GM18868 (cell line): ENCODE results near the gene TMEM135.
"Not testable (repeated sequence)": the region's sequence is repeated elsewhere in the genome, so short reads cannot be mapped to it uniquely, and the experiment has no call there.

ENCODE experiments used
- ATAC-seq: cut with Tn5 transposase; IDR thresholded peaks from one replicate; pipeline ENCODE4 v1.9.1; 2021; ENCODE audit warnings: mild to moderate bottlenecking, moderate library complexity; ENCODE audit not compliant: unreplicated experiment

TMEM135 gene

GRCh38 chr11:87076260-87076783, 38.6 kb downstream of the TMEM135 start:
- no peak for ATAC-seq

- ATAC-seq: no peak
These were observed 39.2 kb downstream of the TMEM135 start for GRCh38 chr11:87076874-87077429.

GRCh38 chr11:87081358-87081757, 43.6 kb downstream of the TMEM135 start:
- ATAC-seq: peak; percentile 71

- no peak for ATAC-seq
These were observed 44.9 kb downstream of the TMEM135 start for GRCh38 chr11:87082590-87082989.

DNA sequence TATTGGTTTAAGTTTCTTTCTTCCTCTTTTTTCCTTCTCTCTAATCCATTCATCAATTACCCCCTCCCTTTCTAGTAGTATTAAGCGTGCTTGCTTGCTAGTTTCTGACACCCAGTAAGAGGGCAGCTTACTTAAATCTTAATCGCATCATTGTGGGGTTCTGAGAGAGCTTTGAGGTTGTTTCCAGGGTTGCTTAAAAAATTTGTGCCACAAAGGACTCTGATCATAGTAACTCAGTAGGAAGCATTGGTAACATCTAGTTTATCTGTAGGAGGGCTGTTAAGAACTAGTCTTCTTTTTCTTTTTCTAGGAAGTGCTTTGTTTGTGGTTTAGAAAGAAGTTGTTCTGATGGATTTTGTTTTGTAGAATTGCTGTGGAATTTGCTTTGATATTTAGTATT, 45.3 kb downstream of the TMEM135 start:
- no peak for ATAC-seq

GRCh38 chr11:87092159-87092558, 54.4 kb downstream of the TMEM135 start:
- ATAC-seq: no peak

DNA sequence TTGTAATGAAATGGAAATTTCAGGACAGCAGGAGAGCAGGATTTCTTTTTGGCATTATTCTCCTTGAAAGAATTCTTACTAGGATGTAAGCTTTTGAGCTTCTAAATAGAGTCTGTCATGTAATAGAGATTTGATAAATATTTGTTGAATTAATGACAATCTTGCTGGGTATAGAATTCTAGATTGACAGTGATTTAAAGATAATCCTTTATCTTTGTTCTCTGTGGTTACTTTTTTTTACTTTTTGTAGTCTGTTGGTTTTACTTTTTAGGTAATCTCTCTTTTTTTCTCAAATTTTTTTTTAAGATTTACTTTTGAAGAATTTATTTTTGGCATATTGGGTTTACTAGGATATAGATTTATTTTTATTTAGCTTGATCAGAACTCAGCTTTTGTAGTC, 54.8 kb downstream of the TMEM135 start:
- ATAC-seq: no peak

DNA sequence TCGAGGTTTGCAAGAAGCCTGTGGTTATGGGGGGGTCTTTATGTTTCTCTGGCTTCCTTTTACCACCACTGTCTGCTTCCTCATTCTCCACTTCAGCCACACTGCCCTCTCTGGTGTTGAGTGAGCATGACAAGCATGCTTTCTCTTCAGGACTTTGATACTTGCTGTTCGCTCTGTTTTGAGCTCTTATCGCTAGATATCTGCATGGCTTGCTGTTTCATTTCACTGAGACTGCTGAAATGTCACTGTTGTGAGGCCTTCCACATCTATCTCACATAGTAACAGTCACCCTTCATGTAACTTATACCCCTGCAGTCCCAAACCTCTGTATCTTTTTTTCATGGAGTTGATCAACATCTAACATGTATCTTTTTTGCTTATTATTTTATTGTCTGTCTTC, 59.8 kb downstream of the TMEM135 start:
- peak; percentile 97 for ATAC-seq

GRCh38 chr11:87101956-87102580, 64.3 kb downstream of the TMEM135 start:
- ATAC-seq: no peak

DNA sequence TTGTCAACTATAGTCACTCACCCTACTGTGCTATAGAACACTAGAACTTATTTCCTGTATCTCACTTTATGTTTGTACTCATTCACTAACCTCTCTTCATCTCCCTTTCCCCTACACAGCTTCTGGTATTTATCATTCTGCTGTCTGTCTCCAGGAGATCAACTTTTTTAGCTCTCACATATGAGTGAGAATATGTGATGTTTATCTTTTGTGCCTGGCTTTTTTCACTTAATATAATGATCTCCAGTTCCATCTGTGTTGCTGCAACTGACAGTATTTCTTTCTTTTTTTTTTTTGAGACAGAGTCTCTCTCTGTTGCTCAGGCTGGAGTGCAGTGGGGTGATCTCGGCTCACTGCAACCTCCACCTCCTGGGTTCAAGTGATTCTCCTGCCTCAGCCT, 68.1 kb downstream of the TMEM135 start:
- ATAC-seq: not testable (repeated sequence)

- ATAC-seq: not testable (repeated sequence)
These were observed 69.6 kb downstream of the TMEM135 start for GRCh38 chr11:87107379-87107778.

DNA sequence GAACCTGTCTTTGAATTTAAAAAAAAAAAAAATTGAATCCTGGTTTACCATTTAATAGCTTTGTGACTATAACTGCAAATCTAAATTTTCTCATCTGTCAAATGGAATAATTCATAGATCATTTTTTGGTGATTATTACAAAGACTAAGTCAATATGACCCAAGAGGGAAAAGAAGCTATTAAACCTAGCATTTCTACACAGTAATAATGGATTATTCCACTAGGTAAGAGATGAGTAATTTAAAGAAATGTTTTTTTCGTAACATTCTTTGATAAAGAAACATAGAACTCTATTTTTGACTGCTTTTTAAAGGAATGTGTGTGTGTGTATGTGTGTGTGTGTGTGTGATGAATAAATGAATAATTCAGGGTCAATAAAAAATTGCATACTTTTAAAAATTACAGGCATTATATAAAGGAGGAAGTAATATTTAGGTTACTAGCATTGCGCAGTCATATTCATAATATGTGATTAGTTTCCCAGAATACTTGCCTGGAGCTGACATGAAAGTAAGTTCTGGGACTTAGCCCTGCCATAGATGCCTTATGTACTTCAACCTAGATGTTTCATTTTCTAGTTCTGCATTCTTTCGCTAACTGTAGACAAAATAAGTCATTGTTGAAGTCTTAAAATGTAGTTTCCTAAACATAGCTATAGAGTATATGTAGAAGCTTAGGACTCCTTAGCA, 72.9 kb downstream of the TMEM135 start:
- ATAC-seq: no peak

GRCh38 chr11:87114093-87114492, 76.4 kb downstream of the TMEM135 start:
- ATAC-seq: no peak

- ATAC-seq: no peak
These were observed 78.5 kb downstream of the TMEM135 start for GRCh38 chr11:87116185-87116584.

DNA sequence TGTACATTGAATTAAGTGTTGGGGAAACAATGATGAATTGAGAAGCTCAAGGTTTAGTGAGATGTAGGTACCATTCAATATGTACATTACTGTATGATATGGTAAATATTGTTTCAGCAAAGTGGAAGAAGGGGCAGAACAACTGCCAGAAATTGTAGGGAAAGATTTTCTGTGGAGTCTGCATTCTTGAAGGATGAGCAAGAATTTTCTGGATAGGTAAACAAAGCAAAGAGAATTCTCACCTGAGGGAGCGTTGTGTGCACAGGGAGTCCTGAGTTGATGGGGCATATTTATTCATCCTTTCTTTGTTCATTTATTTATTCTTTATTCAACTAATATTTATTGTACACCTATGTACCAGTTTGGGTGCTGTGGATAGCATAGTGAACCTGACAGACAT, 83.2 kb downstream of the TMEM135 start:
- no peak for ATAC-seq

- no peak for ATAC-seq
These were observed 85.1 kb downstream of the TMEM135 start for GRCh38 chr11:87122852-87123251.

DNA sequence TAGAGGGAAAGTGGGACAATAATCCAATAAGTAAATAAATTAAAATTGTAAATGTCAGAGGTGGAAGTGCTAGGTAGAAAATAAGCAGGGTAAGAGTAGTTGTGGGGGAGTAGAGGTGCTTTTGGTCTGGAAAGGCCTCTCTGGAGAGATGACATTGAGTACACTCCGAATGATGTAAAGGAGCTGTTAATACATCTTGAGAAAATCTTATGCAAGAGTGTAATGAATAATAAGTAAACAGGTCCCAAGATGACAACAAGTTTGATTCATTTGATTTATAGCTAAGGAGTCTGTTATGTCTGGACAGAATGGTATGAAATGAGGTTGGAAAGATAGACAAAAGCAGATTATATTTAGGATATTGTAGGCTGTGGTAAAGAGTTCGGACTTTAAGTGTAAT, 87.5 kb downstream of the TMEM135 start:
- ATAC-seq: no peak

GRCh38 chr11:87127101-87127500, 89.4 kb downstream of the TMEM135 start:
- ATAC-seq: no peak

DNA sequence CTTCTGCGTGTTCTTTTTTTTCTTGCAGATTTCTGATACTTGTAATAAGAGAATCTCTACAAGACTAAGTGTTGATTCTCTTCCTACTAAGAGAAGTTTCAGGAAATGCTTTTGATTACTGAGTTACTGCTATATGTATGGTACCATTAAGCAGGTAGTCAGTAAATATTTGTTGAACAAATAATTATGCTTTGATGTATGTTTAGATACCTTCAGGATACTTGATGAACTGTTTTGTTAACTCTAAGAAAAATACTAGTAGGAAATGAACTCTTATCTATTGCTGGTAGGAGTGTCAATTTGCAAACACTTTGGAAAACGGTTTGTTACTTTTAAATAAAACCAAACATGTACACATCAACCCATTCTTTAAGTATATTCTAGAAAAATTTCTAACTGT, 90.6 kb downstream of the TMEM135 start:
- ATAC-seq: no peak

DNA sequence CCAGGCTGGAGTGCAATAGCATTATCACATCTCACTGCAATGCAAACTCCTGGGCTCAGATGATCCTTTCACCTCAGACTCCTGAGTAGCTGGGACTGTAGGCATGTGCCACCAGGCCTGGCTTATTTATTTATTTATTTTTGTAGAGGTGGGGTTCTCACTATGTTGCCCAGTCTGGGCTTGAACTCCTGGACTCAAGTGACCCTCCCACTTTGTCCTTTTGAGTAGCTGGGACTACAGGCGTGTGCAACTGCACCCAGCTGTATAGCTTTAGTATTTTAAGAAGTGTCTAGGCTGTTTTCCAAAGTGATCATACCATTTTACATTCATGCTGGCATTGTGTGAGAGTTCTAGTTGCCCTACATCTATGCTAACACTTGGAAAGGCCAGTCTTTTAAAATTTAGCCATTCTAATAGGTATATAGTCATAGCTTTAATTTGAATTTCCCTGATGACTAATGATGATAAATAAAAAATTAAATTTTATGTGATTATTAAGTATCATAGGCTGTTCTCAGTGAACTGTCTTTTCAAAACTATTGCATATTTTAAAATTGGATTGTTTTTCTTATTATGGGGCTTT, 96.9 kb downstream of the TMEM135 start:
- ATAC-seq: no peak

DNA sequence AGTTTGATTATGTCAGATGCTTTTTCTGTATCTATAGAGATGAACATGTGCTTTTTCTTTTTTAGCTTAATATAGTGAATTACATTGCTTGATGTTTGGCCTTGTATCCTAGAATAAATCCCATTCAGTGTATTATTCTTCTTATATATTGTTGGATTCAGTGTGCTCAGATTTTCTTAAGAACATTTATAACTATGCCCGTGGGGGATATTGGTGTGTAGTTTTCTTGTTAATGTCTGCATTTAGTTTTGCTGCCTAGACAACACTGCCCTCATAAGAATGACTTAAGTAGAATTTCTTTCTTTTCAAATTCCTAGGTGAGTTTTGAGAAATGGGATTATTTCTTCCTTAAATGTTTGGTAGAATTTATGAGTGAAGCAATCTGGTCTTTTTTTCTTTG, 98.5 kb downstream of the TMEM135 start:
- ATAC-seq: no peak

DNA sequence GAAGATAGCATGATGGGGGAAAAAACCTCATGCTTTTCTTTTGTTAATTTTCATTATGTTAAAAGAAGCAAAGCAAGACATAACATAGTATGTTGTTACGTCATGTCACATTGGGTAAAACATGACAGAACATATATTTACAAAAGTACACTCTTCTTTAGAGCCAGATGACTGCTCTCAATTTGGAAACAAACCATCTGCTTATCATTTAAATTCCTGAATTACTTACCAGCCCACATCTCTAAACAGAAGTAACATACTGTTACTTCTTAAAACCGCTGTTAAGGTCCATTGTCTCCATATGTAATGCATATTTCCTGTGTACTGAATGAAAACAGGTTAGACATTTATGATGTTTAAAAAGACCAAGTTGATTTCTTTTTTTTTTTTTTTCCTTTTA, 100.0 kb downstream of the TMEM135 start:
- no peak for ATAC-seq
